GM12875 (cell line): ENCODE results near the gene DPH2.

ENCODE experiments used
- H3K4me3 ChIP-seq: one replicate; pipeline ENCODE4 v1.5.1; 2011; ENCODE audit warnings: low read depth, low read length, control low read depth
- TF ChIP-seq, protein P1 (sequence below): IDR thresholded peaks from 2 replicates; pipeline ENCODE4 v1.5.1; 2011; ENCODE audit warnings: low read depth, mild to moderate bottlenecking, control low read depth, inconsistent platforms, low read length, moderate library complexity, borderline replicate concordance; ENCODE audit not compliant: insufficient read depth

The DPH2 gene

GRCh38 chr1:43931711-43932660 lies 37.8 kb upstream of the DPH2 start:
- TF ChIP-seq, protein P1, sequence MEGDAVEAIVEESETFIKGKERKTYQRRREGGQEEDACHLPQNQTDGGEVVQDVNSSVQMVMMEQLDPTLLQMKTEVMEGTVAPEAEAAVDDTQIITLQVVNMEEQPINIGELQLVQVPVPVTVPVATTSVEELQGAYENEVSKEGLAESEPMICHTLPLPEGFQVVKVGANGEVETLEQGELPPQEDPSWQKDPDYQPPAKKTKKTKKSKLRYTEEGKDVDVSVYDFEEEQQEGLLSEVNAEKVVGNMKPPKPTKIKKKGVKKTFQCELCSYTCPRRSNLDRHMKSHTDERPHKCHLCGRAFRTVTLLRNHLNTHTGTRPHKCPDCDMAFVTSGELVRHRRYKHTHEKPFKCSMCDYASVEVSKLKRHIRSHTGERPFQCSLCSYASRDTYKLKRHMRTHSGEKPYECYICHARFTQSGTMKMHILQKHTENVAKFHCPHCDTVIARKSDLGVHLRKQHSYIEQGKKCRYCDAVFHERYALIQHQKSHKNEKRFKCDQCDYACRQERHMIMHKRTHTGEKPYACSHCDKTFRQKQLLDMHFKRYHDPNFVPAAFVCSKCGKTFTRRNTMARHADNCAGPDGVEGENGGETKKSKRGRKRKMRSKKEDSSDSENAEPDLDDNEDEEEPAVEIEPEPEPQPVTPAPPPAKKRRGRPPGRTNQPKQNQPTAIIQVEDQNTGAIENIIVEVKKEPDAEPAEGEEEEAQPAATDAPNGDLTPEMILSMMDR: no peak
- H3K4me3 ChIP-seq: no peak overlapping the region

GRCh38 chr1:43932786-43933385 lies 36.9 kb upstream of the DPH2 start:
- H3K4me3 ChIP-seq: peak overlapping the region; percentile 8
- TF ChIP-seq, protein P1: no peak

- H3K4me3 ChIP-seq: peak within 1 kb of the TSS; percentile 37
- TF ChIP-seq, protein P1: no peak
These were observed 36.3 kb upstream of the DPH2 start, which contains the start of gene ARTN for GRCh38 chr1:43933386-43934100. Gene ARTN (plus strand): TSS chr1:43933801. CDS start chr1:43935657, 1,856 bp downstream.

GRCh38 chr1:43934101-43934985 lies 35.5 kb upstream of the DPH2 start:
- H3K4me3 ChIP-seq: no peak overlapping the region
- TF ChIP-seq, protein P1: peak; percentile 90

DNA sequence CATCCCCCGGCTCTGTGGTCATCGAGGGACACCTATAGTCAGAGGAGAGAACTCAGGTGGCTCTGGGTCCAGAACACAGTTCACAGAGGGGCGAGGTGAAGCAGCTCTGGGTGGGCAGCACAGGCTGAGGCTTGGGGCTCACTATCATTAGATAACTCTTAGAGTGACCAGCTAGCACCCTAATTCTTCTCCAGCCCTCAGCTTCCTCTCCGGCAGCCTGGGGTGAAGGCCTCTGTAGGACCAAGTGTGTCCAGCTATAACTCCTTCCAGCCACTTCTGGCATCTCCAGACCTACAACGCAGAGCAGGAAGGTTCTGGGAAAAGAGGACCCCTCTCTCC lies 34.9 kb upstream of the DPH2 start:
- no peak overlapping the region for H3K4me3 ChIP-seq
- TF ChIP-seq, protein P1: no peak

- H3K4me3 ChIP-seq: no peak overlapping the region
- TF ChIP-seq, protein P1: no peak
These were observed 33.9 kb upstream of the DPH2 start for GRCh38 chr1:43935711-43936427.
